Bone marrow (tissue), 2 donors: ENCODE results near the gene AGFG2.
A peak's percentile ranks its signal among the peaks of the same experiment; 100 is the strongest.
"Not testable (repeated sequence)": the region's sequence is repeated elsewhere in the genome, so short reads cannot be mapped to it uniquely, and the experiment has no call there.

Experiments
- DNase-seq, 2 donors: peaks; one replicate each; lab custom pipeline; 2025; lab: John Stamatoyannopoulos, UW

The AGFG2 gene, protein sequence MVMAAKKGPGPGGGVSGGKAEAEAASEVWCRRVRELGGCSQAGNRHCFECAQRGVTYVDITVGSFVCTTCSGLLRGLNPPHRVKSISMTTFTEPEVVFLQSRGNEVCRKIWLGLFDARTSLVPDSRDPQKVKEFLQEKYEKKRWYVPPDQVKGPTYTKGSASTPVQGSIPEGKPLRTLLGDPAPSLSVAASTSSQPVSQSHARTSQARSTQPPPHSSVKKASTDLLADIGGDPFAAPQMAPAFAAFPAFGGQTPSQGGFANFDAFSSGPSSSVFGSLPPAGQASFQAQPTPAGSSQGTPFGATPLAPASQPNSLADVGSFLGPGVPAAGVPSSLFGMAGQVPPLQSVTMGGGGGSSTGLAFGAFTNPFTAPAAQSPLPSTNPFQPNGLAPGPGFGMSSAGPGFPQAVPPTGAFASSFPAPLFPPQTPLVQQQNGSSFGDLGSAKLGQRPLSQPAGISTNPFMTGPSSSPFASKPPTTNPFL

GRCh38 chr7:100538654-100539435 lies at the start of gene AGFG2:
AGFG2 (plus strand) TSS chr7:100539203; CDS start chr7:100539347, 144 bp downstream.
- peak; percentile 93 to 100 for DNase-seq

- no peak for DNase-seq
These were observed 49.2 kb upstream of the AGFG2 start for GRCh38 chr7:100489824-100490223.

- DNase-seq: no peak
These were observed 48.4 kb upstream of the AGFG2 start for GRCh38 chr7:100490483-100491191.

DNA sequence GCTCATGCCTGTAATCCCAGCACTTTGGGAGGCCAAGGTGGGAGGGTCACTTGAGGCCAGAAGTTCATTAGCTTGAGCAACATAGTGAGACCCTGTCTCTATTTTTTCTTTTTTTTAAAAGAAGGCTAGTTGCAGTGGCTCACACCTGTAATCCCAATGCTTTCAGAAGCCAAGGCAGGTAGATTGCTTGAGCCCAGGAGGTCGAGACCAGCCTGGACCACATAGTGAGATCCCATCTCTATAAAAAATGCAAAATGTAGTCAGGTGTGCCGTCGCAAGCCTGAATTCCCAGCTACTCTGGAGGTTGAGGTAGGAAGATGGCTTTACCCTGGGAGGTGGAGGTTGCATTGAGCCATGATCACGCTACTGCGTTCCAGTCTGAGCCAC lies 47.8 kb upstream of the AGFG2 start:
- DNase-seq: no peak

DNA sequence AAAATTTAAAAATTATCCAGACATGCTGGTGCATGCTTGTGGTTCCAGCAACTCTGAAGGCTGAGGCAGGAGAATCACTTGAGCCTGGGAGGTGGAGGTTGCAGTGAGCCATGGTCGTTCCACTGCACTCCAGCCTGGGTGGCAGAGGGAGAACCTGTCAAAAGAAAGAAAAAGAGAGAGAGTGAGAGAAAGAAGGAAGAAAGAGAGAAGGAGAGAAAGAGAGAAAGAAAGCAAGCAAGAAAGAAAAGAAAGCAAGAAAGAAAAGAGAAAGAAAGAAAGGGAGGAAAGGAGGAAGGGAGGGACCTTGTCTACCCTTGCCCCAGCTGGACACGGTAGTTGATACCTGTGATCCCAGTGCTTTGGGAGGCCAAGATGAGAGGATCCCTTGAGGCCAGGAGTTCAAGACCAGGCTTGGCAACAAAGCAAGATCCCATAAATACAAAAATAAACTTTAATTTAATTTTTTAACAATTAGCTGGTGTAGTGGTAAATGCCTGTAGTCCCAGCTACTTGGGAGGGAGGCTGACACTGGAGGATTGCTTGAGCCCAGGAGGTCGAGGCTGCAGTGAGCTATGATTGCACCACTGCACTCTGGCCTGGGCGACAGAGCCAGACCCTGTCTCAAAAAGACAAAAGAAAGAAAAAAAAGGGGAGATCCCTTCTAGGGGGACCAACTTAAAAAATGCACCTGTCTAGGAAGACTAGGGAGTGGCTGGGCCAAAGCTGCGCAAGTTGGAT lies 46.1 kb upstream of the AGFG2 start:
- no peak for DNase-seq

- DNase-seq: no peak
These were observed 45.3 kb upstream of the AGFG2 start for GRCh38 chr7:100493476-100494264.

GRCh38 chr7:100496509-100496908 lies 42.5 kb upstream of the AGFG2 start:
- DNase-seq: no peak

GRCh38 chr7:100500743-100501142 lies 38.3 kb upstream of the AGFG2 start:
- not testable (repeated sequence) for DNase-seq

GRCh38 chr7:100504031-100504430 lies 35.0 kb upstream of the AGFG2 start:
- not testable (repeated sequence) for DNase-seq

DNA sequence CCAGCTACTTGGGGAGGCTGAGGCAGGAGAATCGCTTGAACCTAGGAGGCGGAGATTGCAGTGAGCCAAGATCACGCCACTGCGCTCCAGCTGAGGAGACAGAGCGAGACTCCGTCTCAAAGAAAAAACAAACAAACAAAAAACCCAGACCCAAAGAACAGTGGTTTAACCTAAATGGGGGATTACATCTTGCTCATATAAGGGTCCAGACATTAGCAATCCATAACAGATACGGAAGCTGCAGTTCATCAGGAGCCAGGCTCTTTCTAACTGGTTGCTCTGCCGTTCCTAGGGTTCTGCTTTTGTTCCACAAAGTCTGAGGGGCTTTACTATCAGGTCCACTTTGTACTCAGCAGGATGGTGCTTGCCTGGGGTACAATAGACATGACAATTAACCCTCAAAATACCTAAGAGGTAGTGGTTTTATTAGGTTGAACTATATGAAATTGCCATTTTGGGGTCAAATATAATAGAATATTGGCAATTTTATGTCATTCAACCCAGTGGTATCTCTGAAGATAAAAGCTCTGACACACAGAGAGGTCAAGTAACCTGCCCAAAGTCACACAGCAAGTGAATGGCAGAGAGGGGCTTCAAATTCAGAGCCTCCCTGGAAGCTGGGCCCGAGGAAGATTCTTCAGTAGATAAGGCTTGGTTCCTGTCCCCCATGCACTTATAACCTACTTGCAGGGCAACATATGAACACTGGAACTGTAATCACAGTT lies 34.0 kb upstream of the AGFG2 start:
- DNase-seq: no peak

GRCh38 chr7:100506356-100506923 lies 32.6 kb upstream of the AGFG2 start:
- no peak for DNase-seq

DNA sequence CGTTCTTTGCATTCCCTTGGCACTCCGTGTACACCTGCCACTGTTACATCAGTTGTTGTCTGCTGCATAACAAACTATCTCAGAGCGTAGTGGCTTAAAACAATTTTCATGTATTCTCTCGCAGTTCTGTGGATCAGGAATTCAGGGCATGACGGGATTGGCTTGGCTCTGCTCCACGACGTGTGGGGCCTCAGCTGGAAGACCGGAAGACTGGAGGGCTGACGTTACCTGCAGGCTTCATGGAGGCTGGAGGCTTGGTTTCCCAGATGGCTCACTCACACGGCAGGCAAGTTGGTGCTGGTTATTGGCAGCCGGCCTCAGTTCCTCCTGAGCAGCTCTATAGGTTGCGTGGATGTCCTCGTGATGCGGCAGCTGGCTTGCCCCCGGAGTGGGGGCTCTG lies 29.8 kb upstream of the AGFG2 start:
- no peak for DNase-seq

DNA sequence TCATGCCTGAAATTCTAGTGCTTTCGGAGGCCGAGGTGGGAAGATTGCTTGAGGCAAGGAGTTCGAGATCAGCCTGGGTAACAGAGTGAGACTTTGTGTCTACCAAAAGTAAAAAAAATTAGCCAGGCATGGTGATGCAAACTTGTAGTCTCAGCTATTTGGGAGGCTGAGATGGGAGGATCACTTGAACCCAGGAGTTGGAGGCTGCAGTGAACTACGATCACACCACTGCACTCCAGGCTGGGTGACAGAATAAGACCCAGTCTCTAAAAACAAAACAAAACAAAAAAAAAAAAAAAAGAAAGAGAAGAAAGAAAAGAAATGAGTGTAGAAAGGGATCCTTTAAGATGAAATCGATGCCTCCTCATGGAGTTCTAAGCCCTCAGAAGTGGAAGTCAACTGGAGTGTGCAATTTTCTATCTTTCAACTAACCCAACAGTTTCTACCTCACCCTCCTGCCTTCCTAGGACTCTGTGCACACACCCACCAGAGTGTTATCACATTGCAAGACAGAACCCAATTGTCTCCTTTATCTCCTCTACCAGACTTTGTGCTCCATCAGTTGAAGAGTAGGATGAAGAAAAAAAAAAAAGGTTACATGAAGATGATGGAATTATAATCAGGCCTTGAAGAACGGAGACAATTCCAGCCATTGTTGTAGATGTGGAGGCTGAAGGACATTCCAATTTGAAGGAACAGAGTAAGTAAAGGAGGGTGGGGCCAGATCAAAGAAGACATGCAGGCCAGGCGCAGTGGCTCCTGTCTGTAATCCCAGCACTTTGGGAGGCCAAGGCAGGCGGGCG lies 28.4 kb upstream of the AGFG2 start:
- DNase-seq: no peak

- DNase-seq: no peak
These were observed 25.7 kb upstream of the AGFG2 start for GRCh38 chr7:100513212-100513810.

- no peak for DNase-seq
These were observed 23.9 kb upstream of the AGFG2 start for GRCh38 chr7:100515072-100515532.

GRCh38 chr7:100516135-100516812 lies 22.7 kb upstream of the AGFG2 start:
- DNase-seq: no peak

DNA sequence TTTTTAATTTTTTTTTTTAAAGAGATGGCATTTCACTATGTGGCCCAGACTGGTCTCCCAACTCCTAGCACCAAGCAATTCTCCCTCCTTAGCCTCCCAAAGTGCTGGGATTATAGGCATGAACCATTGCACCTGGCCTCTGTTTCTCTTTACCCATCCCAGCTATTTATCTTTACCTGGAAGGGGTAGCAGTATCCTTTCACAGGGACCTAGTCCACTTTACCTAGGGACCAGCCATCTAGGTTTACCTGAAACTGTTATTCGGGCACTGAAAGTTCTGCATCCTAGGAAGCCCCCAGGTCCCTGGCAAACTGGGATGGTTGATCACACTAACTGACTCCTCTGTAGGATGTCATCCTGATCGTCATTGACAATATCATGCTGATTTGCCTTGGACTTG lies 21.7 kb upstream of the AGFG2 start:
- DNase-seq: no peak

- DNase-seq: no peak
These were observed 19.4 kb upstream of the AGFG2 start for GRCh38 chr7:100519580-100519979.
